NCI-H345 treated with DMSO at 0.1 percent for 48 hours (cell line): ENCODE measurements around the gene SLC11A1.
A peak's percentile ranks its signal among the peaks of the same experiment; 100 is the strongest.

Experiments
- DNase-seq: peaks from one replicate; lab custom pipeline; 2025; ENCODE audit not compliant: unreplicated experiment; lab: John Stamatoyannopoulos, UW

The SLC11A1 gene

DNA sequence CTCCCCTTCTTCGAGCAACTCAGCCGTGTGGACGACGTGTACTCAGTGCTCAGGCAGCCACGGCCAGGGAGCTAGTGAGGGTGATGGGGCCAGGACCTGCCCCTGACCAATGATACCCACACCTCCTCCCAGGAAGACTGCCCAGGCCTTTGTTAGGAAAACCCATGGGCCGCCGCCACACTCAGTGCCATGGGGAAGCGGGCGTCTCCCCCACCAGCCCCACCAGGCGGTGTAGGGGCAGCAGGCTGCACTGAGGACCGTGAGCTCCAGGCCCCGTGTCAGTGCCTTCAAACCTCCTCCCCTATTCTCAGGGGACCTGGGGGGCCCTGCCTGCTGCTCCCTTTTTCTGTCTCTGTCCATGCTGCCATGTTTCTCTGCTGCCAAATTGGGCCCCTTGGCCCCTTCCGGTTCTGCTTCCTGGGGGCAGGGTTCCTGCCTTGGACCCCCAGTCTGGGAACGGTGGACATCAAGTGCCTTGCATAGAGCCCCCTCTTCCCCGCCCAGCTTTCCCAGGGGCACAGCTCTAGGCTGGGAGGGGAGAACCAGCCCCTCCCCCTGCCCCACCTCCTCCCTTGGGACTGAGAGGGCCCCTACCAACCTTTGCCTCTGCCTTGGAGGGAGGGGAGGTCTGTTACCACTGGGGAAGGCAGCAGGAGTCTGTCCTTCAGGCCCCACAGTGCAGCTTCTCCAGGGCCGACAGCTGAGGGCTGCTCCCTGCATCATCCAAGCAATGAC is 22.4 kb downstream of the SLC11A1 start:
- DNase-seq: no peak

DNA sequence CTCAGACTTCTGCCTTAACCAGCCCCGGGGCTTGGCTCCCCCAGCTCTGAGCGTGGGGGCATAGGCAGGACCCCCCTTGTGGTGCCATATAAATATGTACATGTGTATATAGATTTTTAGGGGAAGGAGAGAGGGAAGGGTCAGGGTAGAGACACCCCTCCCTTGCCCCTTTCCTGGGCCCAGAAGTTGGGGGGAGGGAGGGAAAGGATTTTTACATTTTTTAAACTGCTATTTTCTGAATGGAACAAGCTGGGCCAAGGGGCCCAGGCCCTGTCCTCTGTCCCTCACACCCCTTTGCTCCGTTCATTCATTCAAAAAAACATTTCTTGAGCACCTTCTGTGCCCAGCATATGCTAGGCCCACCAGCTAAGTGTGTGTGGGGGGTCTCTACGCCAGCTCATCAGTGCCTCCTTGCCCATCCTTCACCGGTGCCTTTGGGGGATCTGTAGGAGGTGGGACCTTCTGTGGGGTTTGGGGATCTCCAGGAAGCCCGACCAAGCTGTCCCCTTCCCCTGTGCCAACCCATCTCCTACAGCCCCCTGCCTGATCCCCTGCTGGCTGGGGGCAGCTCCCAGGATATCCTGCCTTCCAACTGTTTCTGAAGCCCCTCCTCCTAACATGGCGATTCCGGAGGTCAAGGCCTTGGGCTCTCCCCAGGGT is 23.1 kb downstream of the SLC11A1 start:
- no peak for DNase-seq

DNA sequence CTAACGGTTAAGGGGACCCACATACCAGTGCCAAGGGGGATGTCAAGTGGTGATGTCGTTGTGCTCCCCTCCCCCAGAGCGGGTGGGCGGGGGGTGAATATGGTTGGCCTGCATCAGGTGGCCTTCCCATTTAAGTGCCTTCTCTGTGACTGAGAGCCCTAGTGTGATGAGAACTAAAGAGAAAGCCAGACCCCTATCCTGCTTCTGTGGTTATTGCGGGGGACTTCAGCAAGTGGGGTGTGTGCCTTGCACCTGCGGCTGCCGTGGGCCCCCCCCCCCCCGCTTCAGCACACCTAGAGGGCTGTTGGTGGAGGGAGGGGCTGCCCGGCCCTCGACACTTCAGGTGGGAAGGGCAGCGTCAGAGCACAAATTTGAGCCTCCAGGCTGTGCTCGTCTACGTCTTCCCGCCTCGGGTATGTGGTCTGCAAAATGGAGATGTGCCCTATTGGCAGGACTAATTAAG is 23.7 kb downstream of the SLC11A1 start:
- no peak for DNase-seq

DNA sequence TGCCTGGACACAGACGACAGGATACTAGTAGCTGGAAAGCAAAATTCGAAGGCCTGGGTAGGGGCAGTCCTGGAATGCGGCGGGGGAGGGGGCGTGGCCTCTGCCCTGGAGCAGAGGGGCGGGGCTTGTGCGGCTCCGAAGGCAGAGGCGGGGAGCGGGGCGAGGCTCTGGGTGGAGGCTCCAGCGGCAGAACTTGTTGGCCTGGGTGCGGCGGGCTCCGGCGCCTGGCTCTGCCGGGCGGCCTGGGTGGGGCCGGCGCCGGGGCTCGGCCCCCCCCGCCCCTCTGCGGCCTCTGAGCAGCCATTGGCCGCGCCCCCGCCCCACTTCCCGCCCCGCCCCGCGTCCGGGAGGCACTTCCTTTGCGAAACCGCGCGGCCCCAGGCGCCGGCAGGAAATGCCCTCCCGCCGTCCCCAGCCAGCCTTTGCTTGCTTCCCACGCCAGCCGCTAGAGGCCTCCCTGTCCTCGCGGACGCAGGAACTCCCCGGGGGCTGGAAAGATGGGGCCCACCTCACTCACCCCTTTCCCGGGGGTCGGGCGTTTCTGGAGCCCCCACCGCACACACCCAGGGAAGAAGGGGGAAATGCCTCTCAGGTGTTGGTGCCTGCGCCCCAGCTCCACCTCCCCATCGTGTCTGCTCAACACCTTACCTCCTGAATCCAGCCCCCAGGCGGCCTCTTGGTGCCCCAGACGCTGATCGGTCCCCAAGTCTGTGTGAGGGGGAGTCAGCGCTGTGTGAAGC is 24.3 kb downstream of the SLC11A1 start:
- peak; percentile 87 for DNase-seq

DNA sequence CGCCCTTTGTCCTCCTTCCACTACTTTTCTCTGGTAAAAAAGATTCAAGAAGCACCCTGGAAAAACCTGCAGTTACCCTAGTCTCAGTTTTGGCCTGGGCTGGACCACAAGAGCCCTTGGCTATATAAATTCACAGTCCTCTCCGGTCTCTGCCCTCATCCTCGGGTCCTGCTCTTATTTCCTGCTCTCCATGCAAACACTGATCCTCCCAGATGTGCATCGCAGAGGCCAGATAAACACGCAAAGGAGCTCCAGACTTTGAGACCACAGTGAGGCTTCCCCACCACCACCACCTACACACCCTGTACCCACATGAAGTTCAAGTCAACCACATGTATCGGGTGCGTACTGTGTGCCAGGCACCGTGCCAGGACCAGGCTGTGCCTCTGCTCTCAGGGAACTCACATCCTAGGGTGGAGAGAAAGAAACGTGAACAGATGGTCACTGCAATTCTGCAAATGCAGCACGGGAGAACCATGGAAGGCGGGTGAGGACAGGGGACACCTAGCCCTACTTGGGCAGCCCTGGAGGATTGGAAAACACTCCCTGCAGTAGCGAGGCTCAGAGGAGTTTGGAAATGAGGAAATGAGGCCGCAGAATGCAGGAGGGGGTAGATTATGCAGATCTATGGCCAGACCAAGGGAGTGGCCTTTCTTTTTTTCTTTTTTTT is 25.0 kb downstream of the SLC11A1 start:
- DNase-seq: no peak

DNA sequence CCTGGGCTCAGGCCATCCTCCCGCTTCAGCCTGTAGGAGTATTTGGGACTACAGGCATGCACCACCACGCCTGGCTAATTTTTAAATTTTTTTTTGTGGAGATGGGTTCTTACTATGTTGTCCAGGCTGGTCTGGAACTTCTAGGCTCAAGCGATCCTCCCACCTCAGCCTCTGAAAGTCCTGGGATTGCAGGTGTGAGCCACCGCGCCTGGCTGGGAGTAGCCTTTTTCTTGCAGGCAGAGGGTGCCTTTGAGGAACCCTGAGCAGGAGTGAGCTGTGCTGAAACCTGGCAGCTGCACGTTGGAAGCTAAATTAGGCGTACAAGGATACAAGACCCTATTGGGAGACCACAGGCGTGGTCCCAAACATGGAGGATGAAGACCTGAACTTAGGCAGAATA is 25.6 kb downstream of the SLC11A1 start:
- DNase-seq: no peak

DNA sequence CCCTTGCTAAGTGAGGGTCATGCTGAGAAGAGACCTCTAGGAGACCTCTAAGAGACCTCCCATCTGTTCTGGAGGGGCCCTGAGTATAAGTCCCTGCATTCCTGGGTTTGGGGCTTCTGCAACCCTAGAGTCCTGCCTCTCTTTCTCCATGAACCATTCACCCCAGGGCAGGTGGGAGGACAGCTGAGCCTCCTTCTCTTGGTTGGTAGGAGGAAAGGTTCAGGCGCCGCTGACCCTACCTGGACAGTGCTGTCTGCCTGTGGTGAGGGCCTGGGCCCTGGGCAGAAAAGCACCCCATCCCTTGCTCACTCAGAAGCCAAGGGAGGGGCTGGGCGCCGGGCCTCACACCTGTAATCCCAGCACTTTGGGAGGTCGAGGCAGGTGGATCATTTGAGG is 36.2 kb downstream of the SLC11A1 start:
- no peak for DNase-seq

DNA sequence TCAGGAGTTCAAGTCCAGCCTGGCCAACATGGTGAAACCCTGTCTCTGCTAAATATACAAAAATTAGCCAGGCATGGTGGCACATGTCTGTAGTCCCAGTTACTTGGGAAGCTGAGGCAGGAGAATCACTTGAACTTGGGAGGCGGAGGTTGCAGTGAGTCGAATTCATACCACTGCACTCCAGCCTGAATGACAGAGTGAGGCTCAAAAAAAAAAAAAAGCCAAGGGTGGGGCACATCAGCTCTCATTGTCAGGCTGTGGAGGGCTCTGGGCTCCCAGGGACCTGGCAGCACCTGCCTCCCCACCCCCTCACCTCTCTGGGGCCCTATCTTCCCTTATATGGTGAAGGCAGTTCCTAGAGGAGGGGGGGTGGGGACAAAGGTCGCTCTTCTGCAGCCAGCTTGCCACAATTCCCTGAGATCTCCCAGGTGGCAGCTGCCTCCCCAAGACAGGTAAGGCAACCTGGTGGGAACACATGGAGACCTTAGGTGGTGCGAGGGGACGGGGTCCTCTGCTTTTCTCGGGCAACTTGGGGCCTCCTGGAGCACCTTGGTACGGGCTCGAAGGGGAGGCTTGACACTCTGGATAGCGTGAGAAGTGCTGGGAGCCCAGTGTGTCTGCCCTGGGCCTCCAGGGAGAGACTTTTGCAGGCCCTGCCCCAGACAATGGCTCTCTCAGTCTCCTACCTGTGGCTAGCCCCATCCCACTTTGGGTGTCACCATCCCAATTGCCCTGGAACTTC is 36.8 kb downstream of the SLC11A1 start, which contains the start of gene VIL1:
VIL1 (plus strand) TSS at position 407 of the 742 bp plus-strand sequence. CDS start 4,656 bp downstream, outside the sequence.
- DNase-seq: no peak

DNA sequence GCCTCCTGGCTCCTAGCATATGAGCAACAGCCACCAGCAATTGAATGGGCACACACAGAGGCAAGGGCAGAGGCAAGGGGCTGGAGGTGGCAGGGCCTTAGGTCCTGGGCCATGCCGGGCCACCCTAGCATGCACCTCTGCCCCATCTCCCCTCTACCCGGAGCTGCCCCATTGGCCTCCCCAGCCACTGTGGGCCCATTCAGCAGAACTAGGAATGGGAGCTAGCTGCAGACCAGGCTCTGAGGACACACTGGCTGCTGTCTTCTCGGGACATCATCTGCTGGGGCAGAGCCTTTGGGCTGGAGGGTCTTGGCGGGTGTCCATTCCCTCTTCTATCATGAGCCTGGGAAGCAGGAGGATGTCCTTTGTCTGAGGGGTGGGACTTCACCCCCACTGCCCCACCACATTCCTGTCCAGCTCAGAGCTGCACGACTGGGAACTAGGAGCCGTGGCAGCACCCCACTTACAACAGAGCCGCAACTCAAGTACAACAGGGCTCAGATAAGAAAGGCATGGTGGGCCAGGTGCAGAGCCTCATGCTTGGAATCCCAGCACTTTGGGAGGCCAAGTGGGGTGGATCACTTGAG is 37.6 kb downstream of the SLC11A1 start:
- DNase-seq: no peak

DNA sequence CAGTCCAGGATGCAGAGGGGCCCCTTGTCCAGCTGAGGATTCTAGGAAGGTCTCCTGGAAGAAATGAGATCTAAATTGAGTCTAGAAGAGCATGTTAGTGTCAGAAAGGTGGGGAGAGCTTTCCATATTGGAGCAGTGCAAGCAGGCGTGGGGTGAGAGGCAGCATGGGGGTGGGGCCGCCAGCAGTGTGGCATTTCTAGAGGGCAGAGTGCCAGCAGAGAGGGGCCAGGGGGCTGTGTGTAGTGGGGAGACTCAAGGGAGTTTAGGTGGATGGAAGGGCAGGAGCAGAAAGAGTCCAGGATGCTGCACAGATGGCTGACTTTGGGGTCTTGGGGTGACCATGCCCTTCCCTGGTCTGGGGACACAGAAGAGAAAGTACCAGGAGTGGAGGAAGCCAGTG is 39.0 kb downstream of the SLC11A1 start:
- DNase-seq: no peak

DNA sequence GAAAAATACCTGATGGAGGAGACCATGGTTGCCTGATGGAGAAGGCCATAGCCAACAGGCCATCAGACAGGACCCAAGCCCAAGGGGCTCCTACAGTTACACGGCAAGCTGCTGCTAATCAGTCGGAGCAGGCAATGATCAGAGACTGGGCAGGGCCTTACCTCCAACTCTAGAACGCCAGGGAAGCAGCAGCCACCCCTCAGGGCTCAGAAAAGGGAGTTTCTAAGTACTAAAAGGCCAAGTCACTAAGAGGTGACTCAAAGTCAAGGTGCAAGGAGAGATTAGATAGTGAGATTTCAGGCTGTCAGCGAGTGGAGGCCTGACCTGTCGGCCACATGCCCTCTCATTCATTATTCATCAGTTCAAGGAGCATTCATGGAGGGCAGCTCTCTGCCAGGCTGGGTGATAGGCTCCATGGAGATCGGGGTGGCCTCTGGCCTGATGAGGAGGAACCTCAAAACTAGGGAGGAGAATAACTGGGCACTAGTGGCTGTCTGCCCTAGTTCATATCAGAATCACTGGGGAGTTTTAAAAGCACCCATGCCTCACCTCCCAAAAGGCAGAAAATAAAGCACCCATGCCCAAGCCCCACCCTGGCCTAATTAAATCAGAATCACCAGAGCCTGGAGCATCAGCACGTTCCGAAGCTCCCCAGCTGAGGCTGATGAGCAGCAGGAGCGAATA is 40.5 kb downstream of the SLC11A1 start:
- no peak for DNase-seq

DNA sequence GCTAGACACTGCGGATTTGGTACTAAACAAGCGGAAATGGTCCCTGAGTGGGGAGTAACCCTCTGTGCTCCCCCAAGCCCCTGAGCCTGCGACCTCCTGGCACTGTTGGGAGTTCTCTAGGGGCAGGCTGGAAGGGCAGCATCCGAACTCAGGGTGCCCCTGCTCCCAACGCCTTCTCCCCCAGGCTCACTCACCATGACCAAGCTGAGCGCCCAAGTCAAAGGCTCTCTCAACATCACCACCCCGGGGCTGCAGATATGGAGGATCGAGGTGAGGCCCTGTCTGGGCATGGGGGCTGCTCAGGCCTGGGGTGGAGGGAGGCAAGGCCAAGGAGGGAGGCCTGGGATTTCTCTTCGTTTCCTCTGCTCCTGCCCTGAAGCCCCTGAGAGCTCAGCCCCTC is 41.5 kb downstream of the SLC11A1 start:
- no peak for DNase-seq

DNA sequence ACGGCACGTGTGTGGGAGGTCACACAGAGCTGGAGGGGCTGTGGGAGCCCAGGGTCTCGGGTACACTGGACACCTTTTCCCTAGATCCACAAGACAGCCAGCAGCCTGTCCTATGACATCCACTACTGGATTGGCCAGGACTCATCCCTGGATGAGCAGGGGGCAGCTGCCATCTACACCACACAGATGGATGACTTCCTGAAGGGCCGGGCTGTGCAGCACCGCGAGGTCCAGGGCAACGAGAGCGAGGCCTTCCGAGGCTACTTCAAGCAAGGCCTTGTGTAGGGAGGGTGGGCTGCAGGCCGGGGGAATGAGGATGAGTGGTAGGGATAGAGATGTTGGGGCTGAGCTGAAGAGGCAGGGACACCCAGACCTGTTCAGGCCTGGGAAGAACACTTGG is 43.5 kb downstream of the SLC11A1 start:
- DNase-seq: no peak

DNA sequence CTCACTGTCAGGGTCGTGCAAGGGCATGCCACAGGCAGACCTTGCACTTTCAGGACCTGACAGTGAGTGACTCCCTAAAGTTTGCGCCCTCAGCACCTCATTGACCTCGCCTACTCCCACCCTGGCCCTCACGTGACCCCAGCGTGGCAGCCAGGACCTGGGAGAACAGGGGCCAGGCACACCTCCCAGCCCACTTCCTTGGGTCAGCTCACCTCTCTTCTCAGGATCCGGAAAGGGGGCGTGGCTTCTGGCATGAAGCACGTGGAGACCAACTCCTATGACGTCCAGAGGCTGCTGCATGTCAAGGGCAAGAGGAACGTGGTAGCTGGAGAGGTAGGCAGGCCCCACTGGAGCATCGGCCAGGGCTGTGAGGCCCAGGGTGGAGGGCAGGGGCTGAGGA is 45.7 kb downstream of the SLC11A1 start:
- DNase-seq: no peak

DNA sequence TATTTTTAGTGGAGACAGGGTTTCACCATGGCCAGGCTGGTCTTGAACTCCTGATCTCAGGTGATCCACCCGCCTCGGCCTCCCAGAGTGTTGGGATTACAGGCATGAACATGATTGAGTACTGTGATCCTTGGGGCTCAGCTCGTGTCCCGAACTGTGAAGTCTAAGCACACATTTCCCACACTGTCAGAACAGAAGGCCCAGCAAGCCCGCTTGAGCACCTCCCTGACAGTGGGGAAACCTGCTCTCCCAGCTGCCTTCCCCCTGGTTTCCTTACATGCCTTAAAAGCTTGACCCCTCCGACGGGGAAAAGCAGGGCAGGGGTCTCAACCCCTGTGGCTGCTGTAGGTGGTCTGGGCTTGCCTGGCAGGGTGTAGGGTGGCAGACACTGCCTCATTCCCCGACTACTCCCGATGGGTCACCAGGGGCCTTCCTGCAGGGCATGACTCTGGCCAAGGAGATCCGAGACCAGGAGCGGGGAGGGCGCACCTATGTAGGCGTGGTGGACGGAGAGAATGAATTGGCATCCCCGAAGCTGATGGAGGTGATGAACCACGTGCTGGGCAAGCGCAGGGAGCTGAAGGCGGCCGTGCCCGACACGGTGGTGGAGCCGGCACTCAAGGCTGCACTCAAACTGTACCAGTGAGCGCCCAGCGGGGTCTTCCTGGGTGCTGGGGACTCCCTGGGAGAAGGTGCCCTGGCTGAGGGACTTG is 46.9 kb downstream of the SLC11A1 start:
- no peak for DNase-seq

DNA sequence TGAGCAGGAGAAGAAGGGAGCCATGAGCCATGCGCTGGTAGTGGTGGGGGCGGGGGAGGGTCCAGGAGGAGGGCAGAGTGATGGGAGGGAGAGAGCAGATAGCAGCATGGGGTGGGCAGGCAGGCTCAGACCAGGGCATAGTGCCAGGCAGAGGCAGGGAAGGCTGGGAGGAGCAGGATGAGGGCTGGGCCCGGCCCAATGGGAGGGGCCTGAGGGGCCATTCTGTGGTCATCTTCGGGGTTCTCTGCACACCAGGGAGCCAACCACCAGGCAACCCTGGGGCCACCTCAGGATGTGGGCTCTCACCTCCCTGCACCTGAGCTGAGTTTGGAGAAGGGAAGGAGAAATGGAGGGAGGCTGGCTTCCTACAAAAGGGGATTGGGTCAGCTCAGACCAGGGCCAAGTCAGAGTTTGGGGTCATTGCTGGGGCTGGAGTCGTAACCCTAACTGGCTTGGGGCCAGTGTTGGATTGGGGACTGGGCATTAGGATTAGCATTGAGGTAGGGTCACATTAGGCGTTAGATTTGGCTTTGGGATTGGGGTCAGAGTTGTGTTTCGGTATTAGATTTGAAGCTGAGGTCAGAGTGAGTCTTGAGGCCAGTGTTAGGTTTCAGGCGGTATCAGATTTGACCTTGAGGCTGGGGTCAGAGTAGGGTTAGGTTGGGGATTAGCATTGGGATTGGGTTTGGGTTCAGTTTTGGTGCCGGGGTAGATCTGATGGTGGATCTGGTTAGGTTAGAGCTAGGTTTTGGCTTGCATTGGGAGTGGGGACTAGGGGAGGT is 48.0 kb downstream of the SLC11A1 start:
- no peak for DNase-seq

DNA sequence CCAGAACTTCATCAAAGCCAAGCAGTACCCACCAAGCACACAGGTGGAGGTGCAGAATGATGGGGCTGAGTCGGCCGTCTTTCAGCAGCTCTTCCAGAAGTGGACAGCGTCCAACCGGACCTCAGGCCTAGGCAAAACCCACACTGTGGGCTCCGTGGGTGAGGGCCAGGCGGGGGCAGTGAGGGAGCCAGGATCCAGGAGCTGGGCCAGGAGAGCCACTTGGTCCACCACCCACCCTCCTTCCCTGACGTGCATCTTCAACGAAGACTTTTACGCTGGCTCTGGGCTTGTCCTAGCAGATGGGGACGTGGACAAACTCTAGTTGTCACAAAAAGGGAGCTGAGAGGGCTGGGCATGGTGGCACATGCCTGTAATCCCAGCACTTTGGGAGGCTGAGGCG is 48.6 kb downstream of the SLC11A1 start:
- DNase-seq: no peak

DNA sequence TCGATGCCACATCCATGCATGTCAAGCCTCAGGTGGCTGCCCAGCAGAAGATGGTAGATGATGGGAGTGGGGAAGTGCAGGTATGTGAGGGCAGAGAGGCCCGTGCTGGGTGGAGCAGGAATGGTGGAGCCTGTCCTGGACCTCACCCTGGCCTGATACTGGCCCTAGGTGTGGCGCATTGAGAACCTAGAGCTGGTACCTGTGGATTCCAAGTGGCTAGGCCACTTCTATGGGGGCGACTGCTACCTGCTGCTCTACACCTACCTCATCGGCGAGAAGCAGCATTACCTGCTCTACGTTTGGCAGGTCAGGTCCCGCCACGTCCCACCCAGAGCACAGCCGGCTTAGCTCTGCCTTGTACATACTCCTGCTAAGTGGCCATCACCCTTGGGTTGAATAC is 49.8 kb downstream of the SLC11A1 start:
- DNase-seq: no peak
